Measurements from ENCODE around the gene P2RY14. TPM values are rescaled to one million over a fixed set of nuclear protein-coding genes. Genes with fewer than 3 reads are reported as not detected.

Gene P2RY14
- total and polyA plus RNA-seq, 2 of the 13 experiments (the other 11 are each of a cell fraction or from before 2014, with no cell fraction given), result not detected

DNA sequence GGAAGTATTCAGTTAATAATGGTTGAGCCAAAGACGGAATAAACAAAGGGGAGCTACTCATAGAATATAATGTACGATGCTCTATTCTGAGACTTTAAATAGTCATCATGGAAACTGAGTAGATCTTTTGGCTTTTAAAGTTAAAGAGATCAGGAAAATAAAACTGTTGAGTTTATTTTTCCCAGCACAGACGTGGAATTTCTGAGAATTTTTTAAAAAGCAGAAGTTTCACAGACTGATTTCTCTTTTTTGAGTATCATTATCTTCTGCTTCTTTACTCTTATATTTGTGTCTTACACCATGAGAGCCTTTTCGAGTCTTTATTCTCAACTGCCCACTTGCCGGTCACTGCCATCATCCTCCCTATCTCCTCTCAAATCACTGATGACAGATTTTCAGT, 13.2 kb downstream of the P2RY14 start:
- intact Hi-C loops (cut with micrococcal nuclease; ENCODE audit: unreplicated experiment), result no loop called here
- TF ChIP-seq ZNF564 (CRISPR knock-in tag; IDR thresholded peaks at IDR 0.05) (no peak), SNRNP70 (IDR thresholded peaks at IDR 0.05; ENCODE audit: low read depth, low read length) (no peak), AHR (CRISPR knock-in tag; IDR thresholded peaks at IDR 0.05) (no peak), ETV6 (CRISPR knock-in tag; conservative IDR thresholded peaks at IDR 0.05) (no peak), PPARG (CRISPR knock-in tag; conservative IDR thresholded peaks at IDR 0.05) (no peak), NFRKB (IDR thresholded peaks at IDR 0.05) (no peak), MED8 (CRISPR knock-in tag; IDR thresholded peaks at IDR 0.05; ENCODE audit: insufficient replicate concordance) (no peak), SP4 (CRISPR knock-in tag; IDR thresholded peaks at IDR 0.05) (no peak), ZNF839 (CRISPR knock-in tag; IDR thresholded peaks at IDR 0.05; ENCODE audit: borderline replicate concordance) (no peak), ZNF143 (CRISPR knock-in tag; IDR thresholded peaks at IDR 0.05) (no peak), NCOR1 (IDR thresholded peaks at IDR 0.05; ENCODE audit: borderline replicate concordance, low read length) (no peak), ZNF775 (CRISPR knock-in tag; IDR thresholded peaks at IDR 0.05; ENCODE audit: borderline replicate concordance) (no peak), KAT2B (IDR thresholded peaks at IDR 0.05; ENCODE audit: borderline replicate concordance, low read depth, low read length) (no peak), ZNF550 (CRISPR knock-in tag; IDR thresholded peaks at IDR 0.05; ENCODE audit: borderline replicate concordance) (no peak), ZNF569 (CRISPR knock-in tag; IDR thresholded peaks at IDR 0.05; ENCODE audit: borderline replicate concordance) (no peak), ZNF589 (CRISPR knock-in tag; conservative IDR thresholded peaks at IDR 0.05) (no peak), RFX3 (CRISPR knock-in tag; IDR thresholded peaks at IDR 0.05) (no peak)
- TF ChIP-seq, protein P1, sequence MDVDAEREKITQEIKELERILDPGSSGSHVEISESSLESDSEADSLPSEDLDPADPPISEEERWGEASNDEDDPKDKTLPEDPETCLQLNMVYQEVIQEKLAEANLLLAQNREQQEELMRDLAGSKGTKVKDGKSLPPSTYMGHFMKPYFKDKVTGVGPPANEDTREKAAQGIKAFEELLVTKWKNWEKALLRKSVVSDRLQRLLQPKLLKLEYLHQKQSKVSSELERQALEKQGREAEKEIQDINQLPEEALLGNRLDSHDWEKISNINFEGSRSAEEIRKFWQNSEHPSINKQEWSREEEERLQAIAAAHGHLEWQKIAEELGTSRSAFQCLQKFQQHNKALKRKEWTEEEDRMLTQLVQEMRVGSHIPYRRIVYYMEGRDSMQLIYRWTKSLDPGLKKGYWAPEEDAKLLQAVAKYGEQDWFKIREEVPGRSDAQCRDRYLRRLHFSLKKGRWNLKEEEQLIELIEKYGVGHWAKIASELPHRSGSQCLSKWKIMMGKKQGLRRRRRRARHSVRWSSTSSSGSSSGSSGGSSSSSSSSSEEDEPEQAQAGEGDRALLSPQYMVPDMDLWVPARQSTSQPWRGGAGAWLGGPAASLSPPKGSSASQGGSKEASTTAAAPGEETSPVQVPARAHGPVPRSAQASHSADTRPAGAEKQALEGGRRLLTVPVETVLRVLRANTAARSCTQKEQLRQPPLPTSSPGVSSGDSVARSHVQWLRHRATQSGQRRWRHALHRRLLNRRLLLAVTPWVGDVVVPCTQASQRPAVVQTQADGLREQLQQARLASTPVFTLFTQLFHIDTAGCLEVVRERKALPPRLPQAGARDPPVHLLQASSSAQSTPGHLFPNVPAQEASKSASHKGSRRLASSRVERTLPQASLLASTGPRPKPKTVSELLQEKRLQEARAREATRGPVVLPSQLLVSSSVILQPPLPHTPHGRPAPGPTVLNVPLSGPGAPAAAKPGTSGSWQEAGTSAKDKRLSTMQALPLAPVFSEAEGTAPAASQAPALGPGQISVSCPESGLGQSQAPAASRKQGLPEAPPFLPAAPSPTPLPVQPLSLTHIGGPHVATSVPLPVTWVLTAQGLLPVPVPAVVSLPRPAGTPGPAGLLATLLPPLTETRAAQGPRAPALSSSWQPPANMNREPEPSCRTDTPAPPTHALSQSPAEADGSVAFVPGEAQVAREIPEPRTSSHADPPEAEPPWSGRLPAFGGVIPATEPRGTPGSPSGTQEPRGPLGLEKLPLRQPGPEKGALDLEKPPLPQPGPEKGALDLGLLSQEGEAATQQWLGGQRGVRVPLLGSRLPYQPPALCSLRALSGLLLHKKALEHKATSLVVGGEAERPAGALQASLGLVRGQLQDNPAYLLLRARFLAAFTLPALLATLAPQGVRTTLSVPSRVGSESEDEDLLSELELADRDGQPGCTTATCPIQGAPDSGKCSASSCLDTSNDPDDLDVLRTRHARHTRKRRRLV (CRISPR knock-in tag; IDR thresholded peaks at IDR 0.05), result no peak
- 45% methylated on average over 5 of the region's 5 CpGs for WGBS (ENCODE audit: low lambda C conversion rate)
- H3K9me3 ChIP-seq (ENCODE audit: low read length), result no peaks in the 10 kb centered on the region
- no peak overlapping the region for H3K27ac ChIP-seq (ENCODE audit: extremely low read length, insufficient read depth, low read length)
- CTCF ChIA-PET (ENCODE audit: low intra/inter-chr PET ratio, low total read pairs), result no interaction called here
- H3K4me1 ChIP-seq (ENCODE audit: insufficient read depth, low read length), result no peaks in the 10 kb centered on the region
- POLR2A ChIA-PET, result no interaction called here
- no peak for DNase-seq (ENCODE audit: low spot score)
- H3K27me3 ChIP-seq (ENCODE audit: control insufficient read depth in 1 of 2, insufficient read depth in 2 of 2, low read length in 2 of 2), result no peaks in the 10 kb centered on the region; a peak in 1 of 5 replicates
- in situ Hi-C loops (cut with HindIII; ENCODE audit: extremely low pct_ligation_motif_present, low pct_unique_long_range_greater_than_20kb), result no loop called here
- H4K20me1 ChIP-seq (ENCODE audit: insufficient read depth, low read length), result no peaks in the 10 kb centered on the region
- ATAC-seq, result no peak
- no peak overlapping the region for H3K9ac ChIP-seq (ENCODE audit: insufficient read depth, low read depth, low read length)
- FAIRE-seq, result no peak
- no peaks in the 10 kb centered on the region for H3K79me2 ChIP-seq (ENCODE audit: insufficient read depth, low read length)
- no peak overlapping the region for H3K4me2 ChIP-seq (ENCODE audit: low read depth, low read length)
- H3K36me3 ChIP-seq (replicated peaks in 1 of 2; ENCODE audit: control insufficient read depth in 1 of 2, insufficient read depth in 2 of 2, low read length in 2 of 2), result no peaks in the 10 kb centered on the region
- no peak overlapping the region for H2AFZ ChIP-seq (ENCODE audit: low read length)
- H3K4me3 ChIP-seq (replicated peaks in 1 of 3; ENCODE audit: insufficient read depth in 1 of 3, low read depth in 2 of 3, low read length in 3 of 3), result no peak overlapping the region
- BruUV-seq (replicated peaks), result no TSS peak

Measured in HepG2 (cell line).